Measurements from ENCODE around the gene PLA2G7.
"Not testable (repeated sequence)": the region's sequence is repeated elsewhere in the genome, so short reads cannot be mapped to it uniquely, and the experiment has no call there.

PLA2G7 gene

GRCh38 chr6:46746696-46747095 lies 11.5 kb upstream of the PLA2G7 start, which contains the start of gene ANKRD66:
TSS of gene ANKRD66 (plus strand) at chr6:46746933. CDS start at chr6:46751949, 5,016 bp downstream.
- Histone ChIP-seq H3K4me3 (ENCODE audit: low read length) (no peak within 1 kb of the TSS), H3K9me3 (ENCODE audit: insufficient read depth, low read length) (no peaks in the 10 kb centered on the region), H3K4me1 (ENCODE audit: low read length) (no peaks in the 10 kb centered on the region), H3K79me2 (ENCODE audit: low read length) (no peaks in the 10 kb centered on the region), H3K4me2 (ENCODE audit: low read length) (no peak within 1 kb of the TSS), H3K27ac (ENCODE audit: low read length) (no peak within 1 kb of the TSS), H3K9ac (ENCODE audit: low read length) (no peak within 1 kb of the TSS), H3K27me3 (ENCODE audit: low read depth, low read length) (no peaks in the 10 kb centered on the region), H3K36me3 (replicated peaks; ENCODE audit: low read depth, low read length) (no peaks in the 10 kb centered on the region), H2AFZ (ENCODE audit: low read depth, low read length) (no peak within 1 kb of the TSS), H4K20me1 (ENCODE audit: insufficient read depth, low read length) (no peaks in the 10 kb centered on the region)
- no peak for TF ChIP-seq CTCF (IDR thresholded peaks at IDR 0.05; ENCODE audit: low read depth, low read length)
- TF ChIP-seq EZH2phosphoT487 (IDR thresholded peaks at IDR 0.05; ENCODE audit: low read depth), result no peak

GRCh38 chr6:46745973-46746372 lies 10.8 kb upstream of the PLA2G7 start:
- Histone ChIP-seq H3K4me3 (ENCODE audit: low read length) (no peak overlapping the region), H3K27me3 (ENCODE audit: low read depth, low read length) (no peaks in the 10 kb centered on the region), H4K20me1 (ENCODE audit: insufficient read depth, low read length) (no peaks in the 10 kb centered on the region), H3K9ac (ENCODE audit: low read length) (no peak overlapping the region), H3K4me2 (ENCODE audit: low read length) (no peak overlapping the region), H3K79me2 (ENCODE audit: low read length) (no peaks in the 10 kb centered on the region), H2AFZ (ENCODE audit: low read depth, low read length) (no peak overlapping the region), H3K27ac (ENCODE audit: low read length) (no peak overlapping the region), H3K9me3 (ENCODE audit: insufficient read depth, low read length) (no peaks in the 10 kb centered on the region), H3K4me1 (ENCODE audit: low read length) (no peaks in the 10 kb centered on the region), H3K36me3 (replicated peaks; ENCODE audit: low read depth, low read length) (no peaks in the 10 kb centered on the region)
- no peak for TF ChIP-seq CTCF (IDR thresholded peaks at IDR 0.05; ENCODE audit: low read depth, low read length)
- no peak for TF ChIP-seq EZH2phosphoT487 (IDR thresholded peaks at IDR 0.05; ENCODE audit: low read depth)

- not testable (repeated sequence) for H2AFZ ChIP-seq (ENCODE audit: low read depth, low read length); H3K79me2 ChIP-seq (ENCODE audit: low read length); H3K27ac ChIP-seq (ENCODE audit: low read length); H3K4me3 ChIP-seq (ENCODE audit: low read length); H3K4me2 ChIP-seq (ENCODE audit: low read length); H3K4me1 ChIP-seq (ENCODE audit: low read length); H4K20me1 ChIP-seq (ENCODE audit: insufficient read depth, low read length); H3K27me3 ChIP-seq (ENCODE audit: low read depth, low read length); H3K9ac ChIP-seq (ENCODE audit: low read length); H3K36me3 ChIP-seq (replicated peaks; ENCODE audit: low read depth, low read length); H3K9me3 ChIP-seq (ENCODE audit: insufficient read depth, low read length)
Measured at GRCh38 chr6:46744159-46744725, 9.1 kb upstream of the PLA2G7 start.

GRCh38 chr6:46743425-46744158 lies 8.4 kb upstream of the PLA2G7 start:
- no peak overlapping the region for H2AFZ ChIP-seq (ENCODE audit: low read depth, low read length)
- H3K27ac ChIP-seq (ENCODE audit: low read length), result no peak overlapping the region
- no peaks in the 10 kb centered on the region for H3K4me1 ChIP-seq (ENCODE audit: low read length)
- no peak for TF ChIP-seq CTCF (IDR thresholded peaks at IDR 0.05; ENCODE audit: low read depth, low read length)
- no peak for TF ChIP-seq EZH2phosphoT487 (IDR thresholded peaks at IDR 0.05; ENCODE audit: low read depth)
- no peaks in the 10 kb centered on the region for H3K36me3 ChIP-seq (replicated peaks; ENCODE audit: low read depth, low read length)
- no peak overlapping the region for H3K4me3 ChIP-seq (ENCODE audit: low read length)
- no peak overlapping the region for H3K4me2 ChIP-seq (ENCODE audit: low read length)
- H3K9ac ChIP-seq (ENCODE audit: low read length), result no peak overlapping the region
- H3K79me2 ChIP-seq (ENCODE audit: low read length), result no peaks in the 10 kb centered on the region
- H3K27me3 ChIP-seq (ENCODE audit: low read depth, low read length), result no peaks in the 10 kb centered on the region
- no peaks in the 10 kb centered on the region for H4K20me1 ChIP-seq (ENCODE audit: insufficient read depth, low read length)
- H3K9me3 ChIP-seq (ENCODE audit: insufficient read depth, low read length), result no peaks in the 10 kb centered on the region

All from OCI-LY3 (cell line).